ENCODE results near the gene KIRREL2.

DNA sequence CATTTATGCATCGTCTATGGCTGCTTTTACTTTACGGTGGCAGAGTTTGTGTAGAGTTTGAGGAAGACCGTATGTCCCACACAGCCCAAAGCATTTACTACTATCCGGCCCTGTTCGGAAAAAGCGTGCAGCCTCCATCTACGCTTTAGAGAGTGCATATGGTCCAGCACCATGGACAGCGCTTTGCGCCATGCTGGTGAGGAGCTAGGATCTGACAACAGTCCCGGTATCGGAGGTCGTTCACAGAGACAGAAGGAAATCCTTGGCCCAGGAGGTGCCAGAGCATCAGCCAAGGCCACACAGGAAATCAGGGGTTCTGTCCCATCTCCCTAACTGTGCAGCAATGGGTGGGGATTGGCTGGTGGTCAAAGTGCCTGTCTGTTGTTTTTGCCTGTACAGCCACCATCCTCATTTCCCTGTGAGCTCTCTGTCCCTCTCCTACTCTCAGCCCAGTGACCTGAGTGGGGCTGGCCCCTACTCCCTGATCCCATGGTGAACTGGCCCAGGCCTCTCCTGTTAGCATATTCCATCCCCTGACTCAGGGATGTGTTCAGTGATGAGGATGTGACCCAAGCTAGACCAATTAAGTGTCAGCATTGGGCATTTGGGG, 27.9 kb upstream of the KIRREL2 start:
- TF ChIP-seq TAF1 (IDR thresholded peaks at IDR 0.05; ENCODE audit: control insufficient read depth, extremely low read depth, insufficient read depth, low read length, severe bottlenecking) (no peak), NR2C1 (IDR thresholded peaks at IDR 0.05) (no peak), NR2C1 (tag; IDR thresholded peaks at IDR 0.05) (no peak), MEF2A (IDR thresholded peaks at IDR 0.05; ENCODE audit: control insufficient read depth, low read depth, low read length) (no peak)
- TF ChIP-seq, protein P1, sequence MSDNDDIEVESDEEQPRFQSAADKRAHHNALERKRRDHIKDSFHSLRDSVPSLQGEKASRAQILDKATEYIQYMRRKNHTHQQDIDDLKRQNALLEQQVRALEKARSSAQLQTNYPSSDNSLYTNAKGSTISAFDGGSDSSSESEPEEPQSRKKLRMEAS (CRISPR knock-in tag; IDR thresholded peaks at IDR 0.05) = peak; percentile 78
- TF ChIP-seq, protein P2, sequence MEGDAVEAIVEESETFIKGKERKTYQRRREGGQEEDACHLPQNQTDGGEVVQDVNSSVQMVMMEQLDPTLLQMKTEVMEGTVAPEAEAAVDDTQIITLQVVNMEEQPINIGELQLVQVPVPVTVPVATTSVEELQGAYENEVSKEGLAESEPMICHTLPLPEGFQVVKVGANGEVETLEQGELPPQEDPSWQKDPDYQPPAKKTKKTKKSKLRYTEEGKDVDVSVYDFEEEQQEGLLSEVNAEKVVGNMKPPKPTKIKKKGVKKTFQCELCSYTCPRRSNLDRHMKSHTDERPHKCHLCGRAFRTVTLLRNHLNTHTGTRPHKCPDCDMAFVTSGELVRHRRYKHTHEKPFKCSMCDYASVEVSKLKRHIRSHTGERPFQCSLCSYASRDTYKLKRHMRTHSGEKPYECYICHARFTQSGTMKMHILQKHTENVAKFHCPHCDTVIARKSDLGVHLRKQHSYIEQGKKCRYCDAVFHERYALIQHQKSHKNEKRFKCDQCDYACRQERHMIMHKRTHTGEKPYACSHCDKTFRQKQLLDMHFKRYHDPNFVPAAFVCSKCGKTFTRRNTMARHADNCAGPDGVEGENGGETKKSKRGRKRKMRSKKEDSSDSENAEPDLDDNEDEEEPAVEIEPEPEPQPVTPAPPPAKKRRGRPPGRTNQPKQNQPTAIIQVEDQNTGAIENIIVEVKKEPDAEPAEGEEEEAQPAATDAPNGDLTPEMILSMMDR (IDR thresholded peaks at IDR 0.05 in 2 of 3, conservative IDR thresholded peaks at IDR 0.05 in 1 of 3; ENCODE audit: insufficient read depth in 2 of 3, low read depth in 1 of 3, low read length in 3 of 3) = no peak
- TF ChIP-seq, protein P3, sequence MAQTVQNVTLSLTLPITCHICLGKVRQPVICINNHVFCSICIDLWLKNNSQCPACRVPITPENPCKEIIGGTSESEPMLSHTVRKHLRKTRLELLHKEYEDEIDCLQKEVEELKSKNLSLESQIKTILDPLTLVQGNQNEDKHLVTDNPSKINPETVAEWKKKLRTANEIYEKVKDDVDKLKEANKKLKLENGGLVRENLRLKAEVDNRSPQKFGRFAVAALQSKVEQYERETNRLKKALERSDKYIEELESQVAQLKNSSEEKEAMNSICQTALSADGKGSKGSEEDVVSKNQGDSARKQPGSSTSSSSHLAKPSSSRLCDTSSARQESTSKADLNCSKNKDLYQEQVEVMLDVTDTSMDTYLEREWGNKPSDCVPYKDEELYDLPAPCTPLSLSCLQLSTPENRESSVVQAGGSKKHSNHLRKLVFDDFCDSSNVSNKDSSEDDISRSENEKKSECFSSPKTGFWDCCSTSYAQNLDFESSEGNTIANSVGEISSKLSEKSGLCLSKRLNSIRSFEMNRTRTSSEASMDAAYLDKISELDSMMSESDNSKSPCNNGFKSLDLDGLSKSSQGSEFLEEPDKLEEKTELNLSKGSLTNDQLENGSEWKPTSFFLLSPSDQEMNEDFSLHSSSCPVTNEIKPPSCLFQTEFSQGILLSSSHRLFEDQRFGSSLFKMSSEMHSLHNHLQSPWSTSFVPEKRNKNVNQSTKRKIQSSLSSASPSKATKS (CRISPR knock-in tag; IDR thresholded peaks at IDR 0.05) = no peak
